ENCODE measurements around the gene PDP2.

- TF ChIP-seq, protein P1, sequence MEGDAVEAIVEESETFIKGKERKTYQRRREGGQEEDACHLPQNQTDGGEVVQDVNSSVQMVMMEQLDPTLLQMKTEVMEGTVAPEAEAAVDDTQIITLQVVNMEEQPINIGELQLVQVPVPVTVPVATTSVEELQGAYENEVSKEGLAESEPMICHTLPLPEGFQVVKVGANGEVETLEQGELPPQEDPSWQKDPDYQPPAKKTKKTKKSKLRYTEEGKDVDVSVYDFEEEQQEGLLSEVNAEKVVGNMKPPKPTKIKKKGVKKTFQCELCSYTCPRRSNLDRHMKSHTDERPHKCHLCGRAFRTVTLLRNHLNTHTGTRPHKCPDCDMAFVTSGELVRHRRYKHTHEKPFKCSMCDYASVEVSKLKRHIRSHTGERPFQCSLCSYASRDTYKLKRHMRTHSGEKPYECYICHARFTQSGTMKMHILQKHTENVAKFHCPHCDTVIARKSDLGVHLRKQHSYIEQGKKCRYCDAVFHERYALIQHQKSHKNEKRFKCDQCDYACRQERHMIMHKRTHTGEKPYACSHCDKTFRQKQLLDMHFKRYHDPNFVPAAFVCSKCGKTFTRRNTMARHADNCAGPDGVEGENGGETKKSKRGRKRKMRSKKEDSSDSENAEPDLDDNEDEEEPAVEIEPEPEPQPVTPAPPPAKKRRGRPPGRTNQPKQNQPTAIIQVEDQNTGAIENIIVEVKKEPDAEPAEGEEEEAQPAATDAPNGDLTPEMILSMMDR (IDR thresholded peaks at IDR 0.05; ENCODE audit: low read length): no peak
- TF ChIP-seq EZH2 (IDR thresholded peaks at IDR 0.05; ENCODE audit: borderline replicate concordance, low read length): no peak
Measured at GRCh38 chr16:66913081-66913480, 32.8 kb downstream of the PDP2 start.

Measured in OCI-LY1 (cell line).